Measurements from ENCODE around the gene PARP8.

DNA sequence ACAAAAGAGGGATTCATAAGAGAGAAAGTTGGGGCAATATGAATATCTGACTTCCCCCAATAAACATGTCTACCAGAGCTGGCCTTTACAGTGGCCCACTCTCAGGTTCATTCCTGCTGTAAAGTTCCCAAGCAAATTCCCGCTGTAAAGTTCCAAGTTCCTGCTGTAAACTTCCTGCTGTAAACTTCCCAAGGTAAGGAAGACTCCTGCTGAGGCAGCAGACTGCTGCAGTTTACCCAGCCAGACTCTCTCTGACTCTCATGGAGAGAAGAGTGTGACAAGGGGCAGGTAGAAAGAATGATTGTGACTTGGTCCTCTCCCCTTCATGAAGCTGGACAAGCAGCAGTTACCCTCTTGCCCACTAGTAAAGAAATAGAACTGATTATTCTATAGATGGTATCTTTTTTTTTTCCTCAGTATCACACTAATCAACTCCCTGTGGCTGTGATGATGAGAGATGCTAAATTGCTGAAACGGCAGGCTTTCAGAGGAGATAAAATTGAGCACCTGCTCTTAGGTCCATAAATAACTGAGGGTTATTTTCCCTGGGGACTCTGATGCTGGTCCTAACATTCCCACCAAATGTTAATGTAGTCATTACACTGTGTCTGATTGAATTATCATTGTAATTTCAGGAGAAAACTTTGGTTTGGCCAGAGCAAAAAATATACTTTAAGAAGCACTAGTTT, 220.4 kb downstream of the PARP8 start:
- TF ChIP-seq, protein P1, sequence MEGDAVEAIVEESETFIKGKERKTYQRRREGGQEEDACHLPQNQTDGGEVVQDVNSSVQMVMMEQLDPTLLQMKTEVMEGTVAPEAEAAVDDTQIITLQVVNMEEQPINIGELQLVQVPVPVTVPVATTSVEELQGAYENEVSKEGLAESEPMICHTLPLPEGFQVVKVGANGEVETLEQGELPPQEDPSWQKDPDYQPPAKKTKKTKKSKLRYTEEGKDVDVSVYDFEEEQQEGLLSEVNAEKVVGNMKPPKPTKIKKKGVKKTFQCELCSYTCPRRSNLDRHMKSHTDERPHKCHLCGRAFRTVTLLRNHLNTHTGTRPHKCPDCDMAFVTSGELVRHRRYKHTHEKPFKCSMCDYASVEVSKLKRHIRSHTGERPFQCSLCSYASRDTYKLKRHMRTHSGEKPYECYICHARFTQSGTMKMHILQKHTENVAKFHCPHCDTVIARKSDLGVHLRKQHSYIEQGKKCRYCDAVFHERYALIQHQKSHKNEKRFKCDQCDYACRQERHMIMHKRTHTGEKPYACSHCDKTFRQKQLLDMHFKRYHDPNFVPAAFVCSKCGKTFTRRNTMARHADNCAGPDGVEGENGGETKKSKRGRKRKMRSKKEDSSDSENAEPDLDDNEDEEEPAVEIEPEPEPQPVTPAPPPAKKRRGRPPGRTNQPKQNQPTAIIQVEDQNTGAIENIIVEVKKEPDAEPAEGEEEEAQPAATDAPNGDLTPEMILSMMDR (IDR thresholded peaks at IDR 0.05; ENCODE audit: control extremely low read depth in 1 of 3, insufficient read depth in 1 of 3, low read depth in 1 of 3, low read length in 3 of 3) = no peak
- TF ChIP-seq POLR2A (IDR thresholded peaks at IDR 0.05; ENCODE audit: control extremely low read depth in 1 of 2, low read depth in 2 of 2, low read length in 2 of 2) (no peak), EP300 (IDR thresholded peaks at IDR 0.05; ENCODE audit: borderline replicate concordance in 1 of 2, low read depth in 2 of 2, low read length in 2 of 2) (no peak), POLR2AphosphoS5 (IDR thresholded peaks at IDR 0.05; ENCODE audit: low read depth, low read length) (no peak)

Measured in H1 (cell line).